ENCODE measurements around the gene TPRA1.

Gene TPRA1

GRCh38 chr3:127590593-127591465 is at the start of gene TPRA1:
TPRA1 (minus strand) TSS chr3:127590733; CDS start chr3:127580146, 10,587 bp downstream.
- peak within 1 kb of the TSS; percentile 87 to 90 for H3K4me3 ChIP-seq (ENCODE audit: low read length in 2 of 2)
- H3K9me3 ChIP-seq (ENCODE audit: control insufficient read depth in 2 of 2, low read length in 2 of 2) = no peaks in the 10 kb centered on the region

GRCh38 chr3:127640042-127640355 is 49.5 kb upstream of the TPRA1 start:
- no peak overlapping the region for H3K9ac ChIP-seq (ENCODE audit: low read length in 2 of 2)
- no peaks in the 10 kb centered on the region for H3K36me3 ChIP-seq (ENCODE audit: control insufficient read depth in 2 of 2, insufficient read depth in 2 of 2, low read length in 2 of 2)
- no peaks in the 10 kb centered on the region for H3K27me3 ChIP-seq (ENCODE audit: control insufficient read depth in 1 of 2, insufficient read depth in 2 of 2, low read length in 2 of 2)
- no peaks in the 10 kb centered on the region for H3K4me1 ChIP-seq (ENCODE audit: control insufficient read depth, insufficient read depth, low read length)
- no peak overlapping the region for H3K27ac ChIP-seq (ENCODE audit: low read length)
- H3K4me3 ChIP-seq (ENCODE audit: low read length in 2 of 2) = no peak overlapping the region
- H3K9me3 ChIP-seq (ENCODE audit: control insufficient read depth in 2 of 2, low read length in 2 of 2) = no peaks in the 10 kb centered on the region

More at GRCh38 chr3:127590593-127591465, at the start of gene TPRA1:
- peaks cover 39% of the 10 kb centered on the region for H3K4me1 ChIP-seq (ENCODE audit: control insufficient read depth, insufficient read depth, low read length)
- peak within 1 kb of the TSS; percentile 76 for H3K27ac ChIP-seq (ENCODE audit: low read length)
- peaks cover 2% of the 10 kb centered on the region in 2 donors for H3K36me3 ChIP-seq (ENCODE audit: control insufficient read depth in 2 of 2, insufficient read depth in 2 of 2, low read length in 2 of 2)
- peak within 1 kb of the TSS; percentile 87 to 95 for H3K9ac ChIP-seq (ENCODE audit: low read length in 2 of 2)
- no peaks in the 10 kb centered on the region for H3K27me3 ChIP-seq (ENCODE audit: control insufficient read depth in 1 of 2, insufficient read depth in 2 of 2, low read length in 2 of 2)

- H3K4me3 ChIP-seq (ENCODE audit: low read length in 2 of 2) = no peak overlapping the region
Measured at GRCh38 chr3:127639173-127640041, 48.9 kb upstream of the TPRA1 start.

GRCh38 chr3:127637971-127638370 is 47.4 kb upstream of the TPRA1 start:
- Histone ChIP-seq H3K9me3 (ENCODE audit: control insufficient read depth in 2 of 2, low read length in 2 of 2) (no peaks in the 10 kb centered on the region), H3K4me3 (ENCODE audit: low read length in 2 of 2) (no peak overlapping the region), H3K27me3 (ENCODE audit: control insufficient read depth in 1 of 2, insufficient read depth in 2 of 2, low read length in 2 of 2) (peaks cover 0 to 3% of the 10 kb centered on the region in 2 donors), H3K9ac (ENCODE audit: low read length in 2 of 2) (no peak overlapping the region), H3K27ac (ENCODE audit: low read length) (no peak overlapping the region), H3K4me1 (ENCODE audit: control insufficient read depth, insufficient read depth, low read length) (no peaks in the 10 kb centered on the region), H3K36me3 (ENCODE audit: control insufficient read depth in 2 of 2, insufficient read depth in 2 of 2, low read length in 2 of 2) (no peaks in the 10 kb centered on the region)

More at GRCh38 chr3:127639173-127640041, 48.9 kb upstream of the TPRA1 start:
- Histone ChIP-seq H3K27ac (ENCODE audit: low read length) (no peak overlapping the region), H3K4me1 (ENCODE audit: control insufficient read depth, insufficient read depth, low read length) (no peaks in the 10 kb centered on the region), H3K9me3 (ENCODE audit: control insufficient read depth in 2 of 2, low read length in 2 of 2) (no peaks in the 10 kb centered on the region), H3K27me3 (ENCODE audit: control insufficient read depth in 1 of 2, insufficient read depth in 2 of 2, low read length in 2 of 2) (peaks cover 0 to 3% of the 10 kb centered on the region in 2 donors), H3K9ac (ENCODE audit: low read length in 2 of 2) (no peak overlapping the region), H3K36me3 (ENCODE audit: control insufficient read depth in 2 of 2, insufficient read depth in 2 of 2, low read length in 2 of 2) (no peaks in the 10 kb centered on the region)

- H3K4me3 ChIP-seq (ENCODE audit: low read length in 2 of 2) = no peak overlapping the region
- peaks cover 0 to 3% of the 10 kb centered on the region in 2 donors for H3K27me3 ChIP-seq (ENCODE audit: control insufficient read depth in 1 of 2, insufficient read depth in 2 of 2, low read length in 2 of 2)
- no peak overlapping the region for H3K9ac ChIP-seq (ENCODE audit: low read length in 2 of 2)
- no peak overlapping the region for H3K27ac ChIP-seq (ENCODE audit: low read length)
- H3K36me3 ChIP-seq (ENCODE audit: control insufficient read depth in 2 of 2, insufficient read depth in 2 of 2, low read length in 2 of 2) = no peaks in the 10 kb centered on the region
- no peaks in the 10 kb centered on the region for H3K4me1 ChIP-seq (ENCODE audit: control insufficient read depth, insufficient read depth, low read length)
- no peaks in the 10 kb centered on the region for H3K9me3 ChIP-seq (ENCODE audit: control insufficient read depth in 2 of 2, low read length in 2 of 2)
Measured at GRCh38 chr3:127637546-127637945, 47.0 kb upstream of the TPRA1 start.

GRCh38 chr3:127634653-127635052 is 44.1 kb upstream of the TPRA1 start:
- Histone ChIP-seq H3K9ac (ENCODE audit: low read length in 2 of 2) (no peak overlapping the region), H3K27ac (ENCODE audit: low read length) (no peak overlapping the region), H3K4me3 (ENCODE audit: low read length in 2 of 2) (no peak overlapping the region), H3K9me3 (ENCODE audit: control insufficient read depth in 2 of 2, low read length in 2 of 2) (no peaks in the 10 kb centered on the region), H3K36me3 (ENCODE audit: control insufficient read depth in 2 of 2, insufficient read depth in 2 of 2, low read length in 2 of 2) (no peaks in the 10 kb centered on the region), H3K4me1 (ENCODE audit: control insufficient read depth, insufficient read depth, low read length) (peaks cover 9% of the 10 kb centered on the region), H3K27me3 (ENCODE audit: control insufficient read depth in 1 of 2, insufficient read depth in 2 of 2, low read length in 2 of 2) (peaks cover 0 to 7% of the 10 kb centered on the region in 2 donors)

GRCh38 chr3:127632035-127632820 is 41.7 kb upstream of the TPRA1 start:
- H3K4me3 ChIP-seq (ENCODE audit: low read length in 2 of 2) = no peak overlapping the region
- H3K27me3 ChIP-seq (ENCODE audit: control insufficient read depth in 1 of 2, insufficient read depth in 2 of 2, low read length in 2 of 2) = peaks cover 0 to 7% of the 10 kb centered on the region in 2 donors
- no peaks in the 10 kb centered on the region for H3K36me3 ChIP-seq (ENCODE audit: control insufficient read depth in 2 of 2, insufficient read depth in 2 of 2, low read length in 2 of 2)
- H3K9me3 ChIP-seq (ENCODE audit: control insufficient read depth in 2 of 2, low read length in 2 of 2) = no peaks in the 10 kb centered on the region
- peaks cover 12% of the 10 kb centered on the region for H3K4me1 ChIP-seq (ENCODE audit: control insufficient read depth, insufficient read depth, low read length)
- H3K27ac ChIP-seq (ENCODE audit: low read length) = no peak overlapping the region
- no peak overlapping the region for H3K9ac ChIP-seq (ENCODE audit: low read length in 2 of 2)

GRCh38 chr3:127630811-127631714 is 40.5 kb upstream of the TPRA1 start:
- Histone ChIP-seq H3K27ac (ENCODE audit: low read length) (no peak overlapping the region), H3K36me3 (ENCODE audit: control insufficient read depth in 2 of 2, insufficient read depth in 2 of 2, low read length in 2 of 2) (no peaks in the 10 kb centered on the region), H3K4me3 (ENCODE audit: low read length in 2 of 2) (no peak overlapping the region), H3K9ac (ENCODE audit: low read length in 2 of 2) (no peak overlapping the region), H3K4me1 (ENCODE audit: control insufficient read depth, insufficient read depth, low read length) (peaks cover 12% of the 10 kb centered on the region), H3K9me3 (ENCODE audit: control insufficient read depth in 2 of 2, low read length in 2 of 2) (no peaks in the 10 kb centered on the region), H3K27me3 (ENCODE audit: control insufficient read depth in 1 of 2, insufficient read depth in 2 of 2, low read length in 2 of 2) (peaks cover 0 to 7% of the 10 kb centered on the region in 2 donors)

- Histone ChIP-seq H3K27me3 (ENCODE audit: control insufficient read depth in 1 of 2, insufficient read depth in 2 of 2, low read length in 2 of 2) (peaks cover 0 to 5% of the 10 kb centered on the region in 2 donors), H3K9me3 (ENCODE audit: control insufficient read depth in 2 of 2, low read length in 2 of 2) (no peaks in the 10 kb centered on the region), H3K4me1 (ENCODE audit: control insufficient read depth, insufficient read depth, low read length) (peaks cover 12% of the 10 kb centered on the region), H3K4me3 (ENCODE audit: low read length in 2 of 2) (peak overlapping the region; percentile 59 to 76), H3K27ac (ENCODE audit: low read length) (no peak overlapping the region), H3K36me3 (ENCODE audit: control insufficient read depth in 2 of 2, insufficient read depth in 2 of 2, low read length in 2 of 2) (no peaks in the 10 kb centered on the region), H3K9ac (ENCODE audit: low read length in 2 of 2) (peak overlapping the region in 1 of 2 donors; percentile 44)
Measured at GRCh38 chr3:127629467-127630403, 39.2 kb upstream of the TPRA1 start.

Measured in stomach smooth muscle (tissue), 2 donors.